H1 (cell line): Measurements from ENCODE around the gene GZMM. TPM values are rescaled to one million over a fixed set of nuclear protein-coding genes. Genes with fewer than 3 reads are reported as not detected.

Experiments used
- CTCF ChIA-PET: fragments of 300-600 bp; sonication (Branson Sonifier 250); formaldehyde crosslinking; loops from one replicate; lab custom pipeline; 2021; ENCODE audit not compliant: partially characterized antibody; lab: Charles Lee
- POLR2A ChIA-PET: fragments of 300-600 bp; sonication (Branson Sonifier 250); formaldehyde crosslinking; loops from one replicate; lab custom pipeline; 2021; ENCODE audit warnings: inconsistent platforms; ENCODE audit not compliant: partially characterized antibody; lab: Charles Lee
- DNase-seq, 2 experiments: peaks; one replicate each; pipeline versions ENCODE4 v3.0.0 to v3.0.0-alpha.2; 2010 to 2022; ENCODE audit warnings: low spot score in 2 of 2, low read depth in 1 of 2, mixed read lengths in 1 of 2
- FAIRE-seq: peaks from 2 replicates; lab custom pipeline; 2011; peaks lifted over from hg19 to GRCh38; lab: Jason Lieb, UNC
- H2AFZ ChIP-seq: 2 replicates; pipeline ENCODE4 v1.8.1; 2012; ENCODE audit warnings: low read length, inconsistent platforms
- H2AK5ac ChIP-seq: 2 replicates; pipeline ENCODE4 v1.6.1; 2013; ENCODE audit warnings: low read depth, low read length
- H2BK120ac ChIP-seq: replicated peaks from 2 replicates; pipeline ENCODE3; 2013; ENCODE audit warnings: low read depth, low read length, inconsistent platforms
- H2BK12ac ChIP-seq: 2 replicates; pipeline ENCODE4 v1.6.1; 2013; ENCODE audit warnings: low read depth, low read length
- H2BK15ac ChIP-seq: 2 replicates; pipeline ENCODE4 v1.6.1; 2013; ENCODE audit warnings: low read length
- H2BK20ac ChIP-seq: 2 replicates; pipeline ENCODE4 v1.6.1; 2013; ENCODE audit warnings: low read length
- H2BK5ac ChIP-seq: 2 replicates; pipeline ENCODE4 v1.6.1; 2013; ENCODE audit warnings: low read depth, low read length
- H3K14ac ChIP-seq: 2 replicates; pipeline ENCODE4 v1.6.1; 2013; ENCODE audit warnings: inconsistent platforms; ENCODE audit not compliant: insufficient read length
- H3K18ac ChIP-seq: 2 replicates; pipeline ENCODE4 v1.6.1; 2013; ENCODE audit warnings: low read length; ENCODE audit errors: extremely low read depth
- H3K23ac ChIP-seq: 2 replicates; pipeline ENCODE4 v1.6.1; 2013; ENCODE audit warnings: inconsistent platforms; ENCODE audit not compliant: insufficient read length
- H3K23me2 ChIP-seq: 2 replicates; pipeline ENCODE4 v1.6.1; 2013; ENCODE audit warnings: low read depth, low read length
- H3K27ac ChIP-seq: 2 replicates; pipeline ENCODE4 v1.6.1; 2011; ENCODE audit warnings: low read depth, low read length, inconsistent platforms
- H3K27me3 ChIP-seq, 4 experiments: replicated peaks in 1 of 4; 1 replicate in 1 of 4; 2 replicates in 3 of 4; pipeline versions ENCODE4 v1.6.1 to v1.8.1; 2011 to 2013; ENCODE audit warnings: low read length in 3 of 4, mild to moderate bottlenecking in 3 of 4, inconsistent platforms in 2 of 4, mixed read lengths in 2 of 4, moderate library complexity in 1 of 4; ENCODE audit not compliant: control insufficient read depth in 3 of 4, insufficient read depth in 3 of 4; ENCODE audit errors: extremely low read depth in 1 of 4
- H3K36me3 ChIP-seq, 4 experiments: 2 replicates each; pipeline versions ENCODE4 v1.6.1 to v1.8.1; 2011 to 2013; ENCODE audit warnings: mild to moderate bottlenecking in 4 of 4, low read length in 3 of 4, moderate library complexity in 2 of 4, control low read depth in 1 of 4, inconsistent platforms in 1 of 4; ENCODE audit not compliant: insufficient read depth in 4 of 4, control insufficient read depth in 2 of 4
- H3K4ac ChIP-seq: replicated peaks from 2 replicates; pipeline ENCODE3; 2013; ENCODE audit warnings: low read length, low read depth, mixed read lengths, inconsistent platforms; ENCODE audit not compliant: insufficient read length
- H3K4me1 ChIP-seq, 4 experiments: replicated peaks in 1 of 4; 1 replicate in 1 of 4; 2 replicates in 3 of 4; pipeline versions ENCODE4 v1.6.1 to v1.8.1; 2011 to 2013; ENCODE audit warnings: low read length in 3 of 4, inconsistent platforms in 2 of 4, mixed read lengths in 1 of 4; ENCODE audit not compliant: insufficient read depth in 4 of 4, control insufficient read depth in 3 of 4
- H3K4me2 ChIP-seq, 2 experiments: 2 replicates each; pipeline versions ENCODE4 v1.6.1 to v1.8.1; 2011 to 2013; ENCODE audit warnings: low read depth in 2 of 2, low read length in 2 of 2, control low read depth in 1 of 2, inconsistent platforms in 1 of 2, mild to moderate bottlenecking in 1 of 2; ENCODE audit not compliant: insufficient read depth in 1 of 2
- H3K4me3 ChIP-seq, 4 experiments: fragments of 200-600, 300-600 bp in 1 of 4; sonication (generic), shearing (Covaris generic), sonication (Bioruptor Twin) in 1 of 4; 2 replicates each; pipeline versions ENCODE4 v1.5.1 to v1.8.1; 2011 to 2016; ENCODE audit warnings: low read length in 4 of 4, low read depth in 3 of 4, control low read depth in 2 of 4, inconsistent platforms in 2 of 4, mild to moderate bottlenecking in 2 of 4, mixed read lengths in 1 of 4, moderate library complexity in 1 of 4; ENCODE audit not compliant: insufficient read depth in 2 of 4; ENCODE audit errors: extremely low read depth in 1 of 4
- H3K56ac ChIP-seq: replicated peaks from 2 replicates; pipeline ENCODE3; 2013; ENCODE audit warnings: low read depth, mild to moderate bottlenecking, mixed read lengths, low read length, inconsistent platforms; ENCODE audit not compliant: insufficient read length
- H3K79me1 ChIP-seq: 2 replicates; pipeline ENCODE4 v1.6.1; 2013; ENCODE audit warnings: low read depth, low read length, control low read depth
- H3K79me2 ChIP-seq, 2 experiments: 2 replicates each; pipeline versions ENCODE4 v1.6.1 to v1.8.1; 2012 to 2013; ENCODE audit warnings: low read length in 2 of 2, mild to moderate bottlenecking in 2 of 2, inconsistent platforms in 1 of 2; ENCODE audit not compliant: insufficient read depth in 2 of 2, control insufficient read depth in 1 of 2
- H3K9ac ChIP-seq, 4 experiments: replicated peaks in 1 of 4; 1 replicate in 1 of 4; 2 replicates in 3 of 4; pipeline versions ENCODE4 v1.6.1 to v1.8.1; 2011 to 2013; ENCODE audit warnings: low read depth in 3 of 4, low read length in 3 of 4, control low read depth in 2 of 4, mild to moderate bottlenecking in 2 of 4, moderate library complexity in 2 of 4, inconsistent platforms in 1 of 4; ENCODE audit errors: extremely low read depth in 1 of 4
- H3K9me3 ChIP-seq, 2 experiments: 2 replicates each; pipeline versions ENCODE4 v1.6.1 to v1.8.1; 2012 to 2013; ENCODE audit warnings: mild to moderate bottlenecking in 2 of 2, moderate library complexity in 2 of 2, control low read depth in 1 of 2, inconsistent platforms in 1 of 2, low read depth in 1 of 2, low read length in 1 of 2, mixed read lengths in 1 of 2; ENCODE audit not compliant: insufficient read depth in 2 of 2
- H4K20me1 ChIP-seq, 2 experiments: replicated peaks in 1 of 2; 2 replicates each; pipeline versions ENCODE3 to v1.8.1; 2011 to 2013; ENCODE audit warnings: inconsistent platforms in 2 of 2, low read length in 2 of 2, mild to moderate bottlenecking in 1 of 2; ENCODE audit not compliant: insufficient read depth in 2 of 2, control insufficient read depth in 1 of 2
- H4K5ac ChIP-seq: 2 replicates; pipeline ENCODE4 v1.6.1; 2013; ENCODE audit warnings: low read length, low read depth, mixed read lengths, inconsistent platforms; ENCODE audit not compliant: insufficient read length
- H4K8ac ChIP-seq: 2 replicates; pipeline ENCODE4 v1.8.0; 2013; ENCODE audit warnings: mild to moderate bottlenecking, moderate library complexity, low read length, inconsistent platforms; ENCODE audit not compliant: insufficient read depth; ENCODE audit errors: extremely low read depth
- H4K91ac ChIP-seq: replicated peaks from 2 replicates; pipeline ENCODE3; 2013; ENCODE audit warnings: low read length, mixed read lengths, inconsistent platforms; ENCODE audit not compliant: insufficient read length
- BACH1 ChIP-seq: IDR thresholded peaks from 2 replicates; pipeline ENCODE4 v1.6.1; 2012; ENCODE audit warnings: low read length, improper control_type of control experiment
- BRCA1 ChIP-seq: IDR thresholded peaks from 2 replicates; pipeline ENCODE4 v1.6.1; 2012; ENCODE audit warnings: low read depth, low read length, improper control_type of control experiment
- GABPA ChIP-seq: IDR thresholded peaks from 2 replicates; pipeline ENCODE4 v1.6.1; 2011; ENCODE audit warnings: mild to moderate bottlenecking, low read length, moderate library complexity, borderline replicate concordance; ENCODE audit not compliant: insufficient read depth
- GTF2F1 ChIP-seq: IDR thresholded peaks from 2 replicates; pipeline ENCODE4 v1.6.1; 2012; ENCODE audit warnings: low read depth, low read length, improper control_type of control experiment, borderline replicate concordance
- HDAC2 ChIP-seq, 2 experiments: fragments of 300-600 bp in 1 of 2; sonication (generic) in 1 of 2; IDR thresholded peaks; 2 replicates each; pipeline ENCODE4 v1.6.1; 2011 to 2012; ENCODE audit warnings: low read depth in 2 of 2, low read length in 2 of 2, mild to moderate bottlenecking in 2 of 2, moderate library complexity in 2 of 2, borderline replicate concordance in 1 of 2, inconsistent platforms in 1 of 2
- MAX ChIP-seq: IDR thresholded peaks from 2 replicates; pipeline ENCODE4 v1.6.1; 2012; ENCODE audit warnings: inconsistent platforms
- POLR2A ChIP-seq, 2 experiments: IDR thresholded peaks; 1 replicate in 1 of 2; 2 replicates in 1 of 2; pipeline ENCODE4 v1.6.1; 2011; ENCODE audit warnings: low read depth in 2 of 2, low read length in 2 of 2, mild to moderate bottlenecking in 2 of 2; ENCODE audit errors: control extremely low read depth in 1 of 2
- POU5F1 ChIP-seq: IDR thresholded peaks from 2 replicates; pipeline ENCODE4 v1.6.1; 2011; ENCODE audit warnings: low read depth, mild to moderate bottlenecking, low read length, moderate library complexity
- RAD21 ChIP-seq, 2 experiments: IDR thresholded peaks in 1 of 2; conservative IDR thresholded peaks in 1 of 2; 2 replicates each; pipeline ENCODE4 v1.6.1; 2011; ENCODE audit warnings: low read depth in 2 of 2, low read length in 2 of 2, improper control_type of control experiment in 1 of 2, inconsistent platforms in 1 of 2, mild to moderate bottlenecking in 1 of 2, moderate library complexity in 1 of 2
- RFX5 ChIP-seq: IDR thresholded peaks from 2 replicates; pipeline ENCODE4 v1.6.1; 2011; ENCODE audit warnings: low read depth, low read length, improper control_type of control experiment, borderline replicate concordance
- SIRT6 ChIP-seq: IDR thresholded peaks from one replicate; pipeline ENCODE4 v1.7.1; 2012; ENCODE audit warnings: low read length, inconsistent platforms
- SP4 ChIP-seq: IDR thresholded peaks from 2 replicates; pipeline ENCODE4 v1.6.1; 2012; ENCODE audit warnings: low read length, inconsistent platforms
- WGBS, 2 experiments: shearing (Covaris generic) in 1 of 2; methylation state at CpG; one replicate each; pipeline versions ENCODE4 v1.1.6 to v1.1.7; 2013 to 2015; ENCODE audit warnings: low lambda C conversion rate in 2 of 2, mixed read lengths in 2 of 2, inconsistent platforms in 1 of 2, low coverage in 1 of 2, missing lambda C conversion rate in 1 of 2; ENCODE audit not compliant: insufficient replicate concordance in 2 of 2, insufficient coverage in 1 of 2, insufficient read length in 1 of 2; ENCODE audit errors: extremely low coverage in 1 of 2, missing lambda C conversion rate in 1 of 2; 5-methylcytosine and 5-hydroxymethylcytosine counted together
- polyA plus RNA-seq, 7 experiments: library from polyadenylated mRNA; depleted of rRNA in 3 of 7; stranded (reverse) in 5 of 7; unstranded in 2 of 7; fragments of >200 nt in 5 of 7; fragments of 200-250 nt in 2 of 7; gene quantifications; 1 replicate in 5 of 7; 2 replicates in 1 of 7; 4 replicates in 1 of 7; pipeline versions ENCODE4 v1.2.1 to v1.2.3, GENCODE V29; 2011 to 2013; ENCODE audit warnings: missing spikeins in 2 of 7, mixed read lengths in 2 of 7
- total RNA-seq: library from RNA; stranded (reverse); fragmentation: NEBNext Ultra II Directional; extraction: Animal tissue kit (Norgen Biotek cat#: 25700); gene quantifications from 2 replicates; pipeline ENCODE4 v1.2.1, GENCODE V29; 2021

The GZMM gene
- total and polyA plus RNA-seq, 2 of the 8 experiments (the other 6 are each of a cell fraction or from before 2014, with no cell fraction given) = 0.09 to 0.32 TPM

- H3K56ac ChIP-seq = no peak overlapping the region
- H3K27ac ChIP-seq = no peak overlapping the region
- H3K27me3 ChIP-seq = no peaks in the 10 kb centered on the region
- H3K4me3 ChIP-seq = peak overlapping the region; percentile 81 to 100 (median 84)
- H3K23me2 ChIP-seq = peaks cover 5% of the 10 kb centered on the region; the same call in 1 of the 2 replicates
- H3K14ac ChIP-seq = no peak overlapping the region
- FAIRE-seq (no peak), DNase-seq (no peak)
- no peak overlapping the region for H2AFZ ChIP-seq
- 81% methylated on average over 20 of the region's 25 CpGs; no CpG with 5 or more reads in 1 of the 2 experiments for WGBS, 2 experiments
- peaks cover 0 to 10% (median 8%) of the 10 kb centered on the region in 4 experiments; a peak in 6 of 7 replicates for H3K4me1 ChIP-seq
- H3K9ac ChIP-seq = peak overlapping the region in 2 of 4 experiments; percentile 82 to 86; a peak in 5 of 7 replicates
- H4K5ac ChIP-seq = no peak overlapping the region
- peaks cover 18% of the 10 kb centered on the region for H3K79me1 ChIP-seq
- no peak overlapping the region for H2AK5ac ChIP-seq
- H2BK120ac ChIP-seq = no peak overlapping the region
- no peak overlapping the region for H2BK5ac ChIP-seq
- ChIA-PET POLR2A (interaction anchor here (0.7 to 5.1 kb wide), 13 partner anchors 9 to 240 kb away, joined by 3 to 43 read pairs (median 9); partner anchors contain the start of gene GZMM), CTCF (interaction anchor here (0.6 to 2.6 kb wide), 14 partner anchors 9 to 764 kb away, joined by 3 to 26 read pairs (median 4); no protein-coding TSS in a partner anchor)
- H3K4ac ChIP-seq = peak overlapping the region; percentile 44
- peak overlapping the region; percentile 50; the same call in 1 of the 2 replicates for H2BK12ac ChIP-seq
- H3K9me3 ChIP-seq = no peaks in the 10 kb centered on the region; a peak in 1 of 4 replicates
- H4K91ac ChIP-seq = no peak overlapping the region
- peaks cover 8 to 24% (median 18%) of the 10 kb centered on the region in 4 experiments; a peak in 6 of 8 replicates for H3K36me3 ChIP-seq
- no peak overlapping the region for H3K18ac ChIP-seq
- peaks cover 22 to 32% of the 10 kb centered on the region in 2 experiments for H4K20me1 ChIP-seq
- H2BK20ac ChIP-seq = no peak overlapping the region
- H2BK15ac ChIP-seq = no peak overlapping the region
- peak overlapping the region; percentile 85; the same call in 1 of the 2 replicates for H4K8ac ChIP-seq
- no peak overlapping the region for H3K23ac ChIP-seq
- H3K4me2 ChIP-seq = peak overlapping the region; percentile 68 to 74
- peaks cover 0 to 40% of the 10 kb centered on the region in 2 experiments; a peak in 2 of 4 replicates for H3K79me2 ChIP-seq
- TF ChIP-seq MAX (no peak), RFX5 (no peak), BACH1 (no peak), POU5F1 (no peak), SP4 (no peak), POLR2A (IDR thresholded peaks at IDR 0.05; ENCODE audit: control extremely low read depth in 1 of 2, low read depth in 2 of 2, low read length in 2 of 2) (no peak), HDAC2 (IDR thresholded peaks at IDR 0.05; ENCODE audit: borderline replicate concordance in 1 of 2, low read depth in 2 of 2, low read length in 2 of 2) (no peak), GTF2F1 (no peak), RAD21 (IDR thresholded peaks at IDR 0.05 in 1 of 2, conservative IDR thresholded peaks at IDR 0.05 in 1 of 2; ENCODE audit: low read depth in 2 of 2, low read length in 2 of 2) (no peak), BRCA1 (no peak), SIRT6 (no peak), GABPA (no peak)
These were observed 10.3 kb upstream of the GZMM start for GRCh38 chr19:533364-534058.
